Neural cell (in vitro differentiated cells): ENCODE results near the gene STAC2. TPM values are rescaled to one million over a fixed set of nuclear protein-coding genes. Genes with fewer than 3 reads are reported as not detected.

Experiments
- H2AFZ ChIP-seq: fragments of 200-600, 300-800 bp; sonication (generic), shearing (Covaris generic); 2 replicates; pipeline ENCODE4 v1.6.0; 2014; ENCODE audit warnings: low read depth, mild to moderate bottlenecking, antibody characterized with exemption, low read length, moderate library complexity
- H3F3A ChIP-seq: fragments of 200-600 bp; shearing (Covaris generic); 2 replicates; pipeline ENCODE4 v1.6.1; 2016; ENCODE audit warnings: mild to moderate bottlenecking, moderate library complexity, mixed read lengths, antibody characterized with exemption, low read length; ENCODE audit not compliant: insufficient read depth, poor library complexity, severe bottlenecking
- H3K27ac ChIP-seq: fragments of 200-600, 300-800 bp; sonication (generic), shearing (Covaris generic); 2 replicates; pipeline ENCODE4 v1.5.1; 2014; ENCODE audit warnings: mild to moderate bottlenecking, low read length, moderate library complexity
- H3K27me3 ChIP-seq: fragments of 300-800, 200-600 bp; sonication (generic), shearing (Covaris generic); 2 replicates; pipeline ENCODE4 v1.6.0; 2014; ENCODE audit warnings: mild to moderate bottlenecking, low read depth, low read length, moderate library complexity; ENCODE audit not compliant: insufficient read depth
- H3K36me3 ChIP-seq: fragments of 300-800, 200-600 bp; sonication (generic), shearing (Covaris generic); 2 replicates; pipeline ENCODE4 v1.5.1; 2014; ENCODE audit warnings: mild to moderate bottlenecking, antibody characterized with exemption, low read length, moderate library complexity; ENCODE audit not compliant: insufficient read depth
- H3K4me2 ChIP-seq: fragments of 300-800, 200-600 bp; sonication (generic), shearing (Covaris generic); 2 replicates; pipeline ENCODE4 v1.6.0; 2014; ENCODE audit warnings: mild to moderate bottlenecking, low read length
- H3K4me3 ChIP-seq: fragments of 300-800, 200-600 bp; sonication (generic), shearing (Covaris generic); 2 replicates; pipeline ENCODE4 v1.5.1; 2014; ENCODE audit warnings: mild to moderate bottlenecking, low read length, moderate library complexity
- H3K79me2 ChIP-seq: fragments of 200-600 bp; shearing (Covaris generic); replicated peaks from 2 replicates; pipeline ENCODE4 v1.6.0; 2014; ENCODE audit warnings: mild to moderate bottlenecking, low read length, moderate library complexity; ENCODE audit not compliant: insufficient read depth
- H3K9ac ChIP-seq: fragments of 300-800, 200-600 bp; sonication (generic), shearing (Covaris generic); 2 replicates; pipeline ENCODE4 v1.6.1; 2016; ENCODE audit warnings: mild to moderate bottlenecking, low read length, mixed read lengths
- H3K9me2 ChIP-seq: fragments of 200-600 bp; shearing (Covaris generic); 2 replicates; pipeline ENCODE4 v1.6.1; 2016; ENCODE audit warnings: mild to moderate bottlenecking, low read length, mixed read lengths; ENCODE audit not compliant: insufficient read depth
- H3K9me3 ChIP-seq: fragments of 200-600, 300-800 bp; sonication (generic), shearing (Covaris generic); 2 replicates; pipeline ENCODE4 v1.6.1; 2016; ENCODE audit warnings: mild to moderate bottlenecking, mixed run types, low read length, moderate library complexity, mixed read lengths
- H4K20me1 ChIP-seq: fragments of 200-600 bp; shearing (Covaris generic); 2 replicates; pipeline ENCODE4 v1.6.1; 2016; ENCODE audit warnings: mild to moderate bottlenecking, mixed run types; ENCODE audit not compliant: insufficient read depth
- EP300 ChIP-seq: fragments of 450-650 bp; conservative IDR thresholded peaks from 2 replicates; pipeline ENCODE4 v1.6.1; 2014; ENCODE audit warnings: antibody characterized with exemption, mild to moderate bottlenecking, moderate library complexity; ENCODE audit not compliant: poor library complexity, severe bottlenecking
- EZH2 ChIP-seq: fragments of 200-600, 300-800 bp; shearing (Covaris generic), sonication (generic); IDR thresholded peaks from 2 replicates; pipeline ENCODE4 v1.6.1; 2014; ENCODE audit warnings: antibody characterized with exemption, low read length, borderline replicate concordance, mild to moderate bottlenecking; ENCODE audit not compliant: insufficient read depth, poor library complexity, severe bottlenecking
- MXI1 ChIP-seq: fragments of 450-650 bp; conservative IDR thresholded peaks from 2 replicates; pipeline ENCODE4 v1.6.1; 2014; ENCODE audit warnings: antibody characterized with exemption, mild to moderate bottlenecking; ENCODE audit not compliant: poor library complexity, severe bottlenecking
- POLR2AphosphoS5 ChIP-seq: IDR thresholded peaks from 2 replicates; pipeline ENCODE4 v1.6.1; 2012
- RAD21 ChIP-seq: fragments of 450-650 bp; conservative IDR thresholded peaks from 2 replicates; pipeline ENCODE4 v1.6.1; 2014; ENCODE audit warnings: antibody characterized with exemption, mild to moderate bottlenecking, moderate library complexity
- SMC3 ChIP-seq: fragments of 450-650 bp; conservative IDR thresholded peaks from 2 replicates; pipeline ENCODE4 v1.6.1; 2014; ENCODE audit warnings: antibody characterized with exemption, mild to moderate bottlenecking, moderate library complexity; ENCODE audit not compliant: poor library complexity
- TAF1 ChIP-seq: IDR thresholded peaks from 2 replicates; pipeline ENCODE4 v1.6.1; 2012; ENCODE audit warnings: low read depth
- polyA plus RNA-seq: library from polyadenylated mRNA; depleted of rRNA; stranded (reverse); fragments of >200 nt; gene quantifications from 2 replicates; pipeline ENCODE4 v1.2.3, GENCODE V29; 2014
- TF ChIP-seq, protein P1 (sequence below): IDR thresholded peaks from 2 replicates; pipeline ENCODE4 v1.6.1; 2012; ENCODE audit warnings: borderline replicate concordance
- TF ChIP-seq, protein P2 (sequence below): fragments of 450-650 bp; IDR thresholded peaks from 2 replicates; pipeline ENCODE4 v1.5.1; 2014; ENCODE audit warnings: antibody characterized with exemption, mild to moderate bottlenecking, moderate library complexity; ENCODE audit not compliant: poor library complexity, severe bottlenecking

STAC2 gene
- polyA plus RNA-seq, 1 donor from 2014 or later, result not detected

DNA sequence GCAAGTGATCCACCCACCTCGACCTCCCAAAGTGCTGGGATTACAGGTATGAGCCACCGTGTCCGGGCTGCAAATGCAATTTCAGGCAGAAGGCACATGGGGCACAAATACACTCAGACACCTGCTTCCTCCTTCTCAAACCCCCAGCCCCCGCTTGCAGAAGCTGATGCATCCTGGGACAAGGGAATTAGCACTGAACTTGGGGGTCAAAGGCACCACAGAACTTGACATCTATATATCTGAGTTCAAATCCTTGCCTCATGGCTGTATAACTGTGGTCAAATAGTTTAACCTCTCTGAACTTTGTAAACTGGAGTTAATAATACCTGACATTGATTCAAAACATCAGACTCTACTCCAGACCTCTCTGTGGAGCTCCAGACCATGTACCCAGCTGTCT lies 55.6 kb downstream of the STAC2 start:
- Histone ChIP-seq H4K20me1 (no peaks in the 10 kb centered on the region), H2AFZ (no peak overlapping the region)
- TF ChIP-seq SMC3 (no peak), EZH2 (no peak), MXI1 (no peak), RAD21 (no peak), TAF1 (no peak)
- TF ChIP-seq, protein P1, sequence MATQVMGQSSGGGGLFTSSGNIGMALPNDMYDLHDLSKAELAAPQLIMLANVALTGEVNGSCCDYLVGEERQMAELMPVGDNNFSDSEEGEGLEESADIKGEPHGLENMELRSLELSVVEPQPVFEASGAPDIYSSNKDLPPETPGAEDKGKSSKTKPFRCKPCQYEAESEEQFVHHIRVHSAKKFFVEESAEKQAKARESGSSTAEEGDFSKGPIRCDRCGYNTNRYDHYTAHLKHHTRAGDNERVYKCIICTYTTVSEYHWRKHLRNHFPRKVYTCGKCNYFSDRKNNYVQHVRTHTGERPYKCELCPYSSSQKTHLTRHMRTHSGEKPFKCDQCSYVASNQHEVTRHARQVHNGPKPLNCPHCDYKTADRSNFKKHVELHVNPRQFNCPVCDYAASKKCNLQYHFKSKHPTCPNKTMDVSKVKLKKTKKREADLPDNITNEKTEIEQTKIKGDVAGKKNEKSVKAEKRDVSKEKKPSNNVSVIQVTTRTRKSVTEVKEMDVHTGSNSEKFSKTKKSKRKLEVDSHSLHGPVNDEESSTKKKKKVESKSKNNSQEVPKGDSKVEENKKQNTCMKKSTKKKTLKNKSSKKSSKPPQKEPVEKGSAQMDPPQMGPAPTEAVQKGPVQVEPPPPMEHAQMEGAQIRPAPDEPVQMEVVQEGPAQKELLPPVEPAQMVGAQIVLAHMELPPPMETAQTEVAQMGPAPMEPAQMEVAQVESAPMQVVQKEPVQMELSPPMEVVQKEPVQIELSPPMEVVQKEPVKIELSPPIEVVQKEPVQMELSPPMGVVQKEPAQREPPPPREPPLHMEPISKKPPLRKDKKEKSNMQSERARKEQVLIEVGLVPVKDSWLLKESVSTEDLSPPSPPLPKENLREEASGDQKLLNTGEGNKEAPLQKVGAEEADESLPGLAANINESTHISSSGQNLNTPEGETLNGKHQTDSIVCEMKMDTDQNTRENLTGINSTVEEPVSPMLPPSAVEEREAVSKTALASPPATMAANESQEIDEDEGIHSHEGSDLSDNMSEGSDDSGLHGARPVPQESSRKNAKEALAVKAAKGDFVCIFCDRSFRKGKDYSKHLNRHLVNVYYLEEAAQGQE, result no peak

DNA sequence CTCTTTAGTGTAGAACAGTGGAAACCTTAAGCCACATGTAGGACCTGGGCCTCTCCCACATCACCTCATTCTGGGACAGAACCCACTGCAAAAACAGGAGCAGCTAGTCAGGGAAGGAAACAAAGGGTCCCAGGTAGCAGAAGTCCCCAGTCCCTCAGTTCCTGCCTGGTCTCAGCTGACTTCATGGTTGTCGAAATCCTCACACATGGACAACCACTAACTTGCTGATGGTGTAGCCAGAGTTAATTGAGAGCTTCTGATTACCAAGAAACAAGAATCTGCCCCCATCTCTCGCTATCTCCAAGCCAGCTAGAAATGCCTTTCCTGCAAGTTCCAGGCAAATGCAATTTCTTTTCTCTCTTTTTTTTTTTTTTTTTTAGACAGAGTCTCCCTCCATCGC lies 56.2 kb downstream of the STAC2 start:
- Histone ChIP-seq H3K4me3 (no peak overlapping the region), H4K20me1 (no peaks in the 10 kb centered on the region), H3K9ac (no peak overlapping the region), H3K79me2 (no peaks in the 10 kb centered on the region), H2AFZ (no peak overlapping the region), H3K9me2 (no peaks in the 10 kb centered on the region), H3K27ac (no peak overlapping the region), H3K27me3 (peaks cover 32% of the 10 kb centered on the region), H3F3A (no peaks in the 10 kb centered on the region), H3K36me3 (no peaks in the 10 kb centered on the region), H3K9me3 (no peaks in the 10 kb centered on the region), H3K4me2 (no peak overlapping the region)
- TF ChIP-seq POLR2AphosphoS5 (no peak), RAD21 (no peak)
- TF ChIP-seq, protein P1, result no peak

More for the DNA sequence above, 55.6 kb downstream of the STAC2 start:
- H3K27ac ChIP-seq, result no peak overlapping the region
- no peak overlapping the region for H3K9ac ChIP-seq
- H3K27me3 ChIP-seq, result peaks cover 26% of the 10 kb centered on the region
- H3K4me2 ChIP-seq, result no peak overlapping the region
- no peaks in the 10 kb centered on the region for H3F3A ChIP-seq
- no peak overlapping the region for H3K4me3 ChIP-seq
- H3K79me2 ChIP-seq, result no peaks in the 10 kb centered on the region
- H3K36me3 ChIP-seq, result peaks cover 5% of the 10 kb centered on the region
- H3K9me2 ChIP-seq, result no peaks in the 10 kb centered on the region
- no peaks in the 10 kb centered on the region for H3K9me3 ChIP-seq

DNA sequence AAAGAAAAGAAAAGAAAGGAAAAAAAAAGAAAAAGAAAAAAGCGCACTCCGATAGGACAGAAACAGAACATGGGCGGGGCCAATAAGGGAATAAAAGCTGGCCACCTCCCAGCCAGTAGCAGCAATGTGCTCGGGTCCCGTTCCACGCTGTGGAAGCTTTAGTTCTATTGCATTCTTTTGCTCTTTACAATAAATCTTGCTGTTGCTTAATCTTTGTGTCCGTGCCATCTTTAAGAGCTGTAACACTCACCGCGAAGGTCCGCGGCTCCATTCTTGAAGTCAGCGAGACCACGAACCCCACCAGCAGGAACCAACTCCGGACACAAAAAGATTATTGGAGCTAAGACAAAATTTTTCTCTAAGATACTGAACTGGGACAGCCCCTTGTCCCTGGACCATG lies 56.6 kb downstream of the STAC2 start:
- H3F3A ChIP-seq, result no peaks in the 10 kb centered on the region
- H3K9me3 ChIP-seq, result no peaks in the 10 kb centered on the region
- peaks cover 36% of the 10 kb centered on the region for H3K27me3 ChIP-seq
- no peak overlapping the region for H3K4me3 ChIP-seq
- no peak overlapping the region for H3K27ac ChIP-seq
- H3K9me2 ChIP-seq, result no peaks in the 10 kb centered on the region
- no peaks in the 10 kb centered on the region for H3K36me3 ChIP-seq
- no peak overlapping the region for H3K9ac ChIP-seq
- H2AFZ ChIP-seq, result no peak overlapping the region
- H4K20me1 ChIP-seq, result no peaks in the 10 kb centered on the region
- no peak for TF ChIP-seq TAF1
- no peak for TF ChIP-seq POLR2AphosphoS5
- no peak for TF ChIP-seq SMC3
- no peak for TF ChIP-seq EP300
- TF ChIP-seq, protein P2, sequence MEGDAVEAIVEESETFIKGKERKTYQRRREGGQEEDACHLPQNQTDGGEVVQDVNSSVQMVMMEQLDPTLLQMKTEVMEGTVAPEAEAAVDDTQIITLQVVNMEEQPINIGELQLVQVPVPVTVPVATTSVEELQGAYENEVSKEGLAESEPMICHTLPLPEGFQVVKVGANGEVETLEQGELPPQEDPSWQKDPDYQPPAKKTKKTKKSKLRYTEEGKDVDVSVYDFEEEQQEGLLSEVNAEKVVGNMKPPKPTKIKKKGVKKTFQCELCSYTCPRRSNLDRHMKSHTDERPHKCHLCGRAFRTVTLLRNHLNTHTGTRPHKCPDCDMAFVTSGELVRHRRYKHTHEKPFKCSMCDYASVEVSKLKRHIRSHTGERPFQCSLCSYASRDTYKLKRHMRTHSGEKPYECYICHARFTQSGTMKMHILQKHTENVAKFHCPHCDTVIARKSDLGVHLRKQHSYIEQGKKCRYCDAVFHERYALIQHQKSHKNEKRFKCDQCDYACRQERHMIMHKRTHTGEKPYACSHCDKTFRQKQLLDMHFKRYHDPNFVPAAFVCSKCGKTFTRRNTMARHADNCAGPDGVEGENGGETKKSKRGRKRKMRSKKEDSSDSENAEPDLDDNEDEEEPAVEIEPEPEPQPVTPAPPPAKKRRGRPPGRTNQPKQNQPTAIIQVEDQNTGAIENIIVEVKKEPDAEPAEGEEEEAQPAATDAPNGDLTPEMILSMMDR, result no peak
- TF ChIP-seq, protein P1, result no peak
- TF ChIP-seq EZH2, result no peak
- no peak for TF ChIP-seq MXI1
- no peak for TF ChIP-seq RAD21
- no peak overlapping the region for H3K4me2 ChIP-seq
- no peaks in the 10 kb centered on the region for H3K79me2 ChIP-seq
